ENCODE measurements around the gene TEAD2. TPM values are rescaled to one million over a fixed set of nuclear protein-coding genes. Genes with fewer than 3 reads are reported as not detected.
"Not testable (repeated sequence)": the region's sequence is repeated elsewhere in the genome, so short reads cannot be mapped to it uniquely, and the experiment has no call there.

TEAD2 gene
- total RNA-seq, 1 donor from 2014 or later = 63.6 TPM

DNA sequence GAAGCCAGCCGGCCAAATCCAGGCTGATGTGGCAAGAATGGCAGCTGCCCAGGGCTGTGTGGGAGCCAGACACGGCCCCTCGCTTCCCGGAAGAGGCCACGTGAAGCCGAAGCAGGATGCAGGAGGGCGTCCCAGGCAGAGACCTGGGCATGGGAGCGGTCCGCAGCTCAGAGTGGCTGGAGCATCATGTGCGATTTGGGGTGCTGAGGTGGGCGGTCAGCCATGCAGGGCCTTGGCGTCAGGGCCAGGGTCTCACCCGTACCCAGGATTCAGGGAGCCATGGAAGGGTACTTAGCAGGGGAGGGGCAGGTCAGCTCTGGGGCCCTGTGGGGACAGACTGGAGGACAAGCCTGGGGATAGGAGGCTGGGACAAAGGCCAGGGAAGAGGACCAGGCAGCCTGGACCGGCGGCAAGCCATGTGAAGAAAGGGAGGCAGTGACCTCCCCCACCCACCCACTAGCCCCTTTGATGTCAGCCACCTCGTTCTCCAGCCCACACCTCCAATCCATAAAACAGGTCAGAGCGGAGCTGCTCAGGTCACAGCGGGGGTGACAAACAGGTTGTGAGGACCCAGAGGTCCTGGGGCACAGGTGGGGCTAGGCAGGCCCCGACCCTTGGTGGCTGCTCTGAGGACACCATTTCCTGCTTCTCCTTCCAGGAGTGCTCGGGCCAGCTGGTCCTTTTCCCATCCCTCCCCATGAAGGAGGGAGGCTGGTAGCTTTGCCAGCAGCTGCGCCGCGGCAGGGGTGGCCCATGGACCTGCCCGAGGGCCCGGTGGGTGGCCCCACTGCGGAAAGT lies 28.1 kb upstream of the TEAD2 start:
- ATAC-seq (no peak), DNase-seq (ENCODE audit: missing footprints) (no peak)

GRCh38 chr19:49389406-49389805 lies 27.2 kb upstream of the TEAD2 start:
- intact Hi-C loops (cut with DNase I) = no loop called here
- ATAC-seq (no peak), DNase-seq (ENCODE audit: missing footprints) (no peak)

More for the DNA sequence above, 28.1 kb upstream of the TEAD2 start:
- intact Hi-C loops (cut with DNase I) = no loop called here

GRCh38 chr19:49387936-49388372 lies 25.7 kb upstream of the TEAD2 start, which contains the start of gene KASH5:
Gene KASH5, plus strand, starts transcription at chr19:49388249. Its CDS starts 2,635 bp downstream, at chr19:49390884.
- DNase-seq (ENCODE audit: missing footprints) (peak; percentile 90), ATAC-seq (peak; percentile 74)
- intact Hi-C loops (cut with DNase I) = no loop called here

- DNase-seq (ENCODE audit: missing footprints) = no peak
- intact Hi-C loops (cut with DNase I) = no loop called here
- ATAC-seq = no peak
These were observed 21.4 kb upstream of the TEAD2 start for GRCh38 chr19:49383599-49383998.

DNA sequence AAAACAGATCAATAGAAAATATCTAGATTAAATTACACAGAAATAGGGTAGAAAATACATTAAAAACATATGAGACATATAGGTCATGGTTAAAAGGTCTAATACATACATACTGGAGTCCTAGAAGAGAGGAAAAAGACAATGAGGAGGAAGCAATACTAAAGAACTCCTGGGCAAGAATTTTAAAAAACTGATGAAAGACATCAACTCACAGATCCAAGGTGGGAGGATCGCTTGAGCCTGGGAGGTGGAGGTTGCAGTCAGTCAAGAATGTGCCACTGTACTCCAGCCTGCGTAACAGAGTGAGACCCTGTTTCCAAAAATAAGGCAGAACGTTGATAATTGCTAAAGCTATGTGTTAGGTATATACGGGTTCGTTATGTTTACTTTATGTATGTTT lies 20.4 kb upstream of the TEAD2 start:
- ATAC-seq (no peak), DNase-seq (ENCODE audit: missing footprints) (no peak)
- intact Hi-C loops (cut with DNase I) = no loop called here

GRCh38 chr19:49380391-49380790 lies 18.2 kb upstream of the TEAD2 start:
- intact Hi-C loops (cut with DNase I) = no loop called here
- no peak for ATAC-seq
- DNase-seq (ENCODE audit: missing footprints) = no peak

DNA sequence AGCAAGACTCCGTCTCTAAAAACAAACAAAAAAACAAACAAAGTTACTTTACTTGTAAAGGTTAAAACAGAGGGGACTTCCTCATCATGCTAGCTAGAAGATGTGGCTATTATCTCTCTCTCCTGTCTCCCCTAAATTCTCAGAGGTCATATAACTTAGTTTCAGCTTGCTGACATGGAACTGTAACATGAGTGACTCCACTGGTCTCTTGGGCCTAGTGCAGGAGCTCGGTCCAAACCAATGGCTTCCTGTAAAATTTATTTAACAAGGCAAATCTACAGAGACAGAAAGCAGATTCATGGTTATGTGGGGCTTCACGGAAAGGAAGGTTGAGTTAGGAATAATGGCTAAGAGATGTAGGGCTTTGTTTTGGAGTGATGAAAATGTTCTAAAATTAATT lies 16.3 kb upstream of the TEAD2 start:
- ATAC-seq = no peak
- no peak for DNase-seq (ENCODE audit: missing footprints)
- intact Hi-C loops (cut with DNase I) = no loop called here

GRCh38 chr19:49374665-49375434 lies 12.6 kb upstream of the TEAD2 start:
- intact Hi-C loops (cut with DNase I) = no loop called here
- no peak for DNase-seq (ENCODE audit: missing footprints)
- no peak for ATAC-seq

DNA sequence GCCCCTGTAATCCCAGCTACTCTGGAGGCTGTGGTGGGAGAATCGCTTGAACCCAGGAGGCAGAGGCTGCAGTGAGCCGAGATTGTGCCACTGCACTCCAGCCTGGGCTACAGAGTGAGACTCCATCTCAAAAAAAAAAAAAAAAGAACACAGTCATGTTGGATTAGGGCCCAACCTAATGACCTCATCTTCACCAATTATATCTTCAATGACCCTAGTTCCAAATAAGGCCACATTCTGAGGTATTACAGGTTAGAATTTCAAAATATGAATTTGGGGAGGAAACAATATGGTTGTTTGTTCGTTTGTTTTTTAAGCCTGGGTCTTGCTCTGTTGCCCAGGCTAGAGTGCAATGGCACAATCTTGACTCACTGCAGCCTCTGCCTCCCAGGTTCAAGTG lies 11.0 kb upstream of the TEAD2 start:
- ATAC-seq; intact Hi-C loops (cut with DNase I): not testable (repeated sequence)

GRCh38 chr19:49371184-49371583 lies 9.0 kb upstream of the TEAD2 start:
- intact Hi-C loops (cut with DNase I) = no loop called here
- ATAC-seq = no peak
- DNase-seq (ENCODE audit: missing footprints) = no peak

More for the DNA sequence above, 11.0 kb upstream of the TEAD2 start:
- not testable (repeated sequence) for DNase-seq (ENCODE audit: missing footprints)

DNA sequence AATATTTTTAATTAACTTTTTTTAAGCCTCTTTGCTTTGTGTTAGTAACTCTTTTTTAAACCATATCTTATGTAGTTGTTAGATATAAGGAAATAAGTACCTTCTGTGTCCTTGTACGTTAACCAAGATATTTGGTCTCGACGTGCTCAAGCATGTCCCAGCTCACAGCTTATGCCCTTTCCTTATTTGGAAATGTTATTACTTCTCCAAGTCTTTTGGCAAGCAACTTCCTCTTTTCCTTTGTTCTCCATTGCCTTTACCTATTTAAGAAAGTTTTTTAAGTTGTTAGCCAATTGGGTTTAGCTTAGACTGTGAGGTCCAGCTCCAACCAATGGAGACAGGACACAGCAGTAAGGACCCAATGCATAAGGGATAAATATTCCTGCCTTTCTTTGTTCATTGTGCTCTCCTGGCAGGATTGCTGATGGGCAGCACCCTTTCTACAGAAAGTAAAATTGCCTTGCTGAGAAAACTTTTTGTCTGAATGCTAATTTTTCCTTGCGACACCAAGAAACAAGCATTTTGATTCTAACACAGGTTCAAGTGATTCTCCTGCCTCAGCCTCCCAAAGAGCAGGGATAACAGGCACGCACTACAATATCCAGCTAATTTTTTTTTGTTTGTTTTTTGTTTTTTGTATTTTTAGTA lies 6.6 kb upstream of the TEAD2 start:
- ATAC-seq (no peak), DNase-seq (ENCODE audit: missing footprints) (no peak)
- intact Hi-C loops (cut with DNase I) = no loop called here

GRCh38 chr19:49366110-49366509 lies 3.9 kb upstream of the TEAD2 start:
- DNase-seq (ENCODE audit: missing footprints) (no peak), ATAC-seq (no peak)
- intact Hi-C loops (cut with DNase I) = no loop called here

GRCh38 chr19:49364083-49364737 lies 2.0 kb upstream of the TEAD2 start:
- intact Hi-C loops (cut with DNase I) = no loop called here
- ATAC-seq = no peak
- no peak for DNase-seq (ENCODE audit: missing footprints)

DNA sequence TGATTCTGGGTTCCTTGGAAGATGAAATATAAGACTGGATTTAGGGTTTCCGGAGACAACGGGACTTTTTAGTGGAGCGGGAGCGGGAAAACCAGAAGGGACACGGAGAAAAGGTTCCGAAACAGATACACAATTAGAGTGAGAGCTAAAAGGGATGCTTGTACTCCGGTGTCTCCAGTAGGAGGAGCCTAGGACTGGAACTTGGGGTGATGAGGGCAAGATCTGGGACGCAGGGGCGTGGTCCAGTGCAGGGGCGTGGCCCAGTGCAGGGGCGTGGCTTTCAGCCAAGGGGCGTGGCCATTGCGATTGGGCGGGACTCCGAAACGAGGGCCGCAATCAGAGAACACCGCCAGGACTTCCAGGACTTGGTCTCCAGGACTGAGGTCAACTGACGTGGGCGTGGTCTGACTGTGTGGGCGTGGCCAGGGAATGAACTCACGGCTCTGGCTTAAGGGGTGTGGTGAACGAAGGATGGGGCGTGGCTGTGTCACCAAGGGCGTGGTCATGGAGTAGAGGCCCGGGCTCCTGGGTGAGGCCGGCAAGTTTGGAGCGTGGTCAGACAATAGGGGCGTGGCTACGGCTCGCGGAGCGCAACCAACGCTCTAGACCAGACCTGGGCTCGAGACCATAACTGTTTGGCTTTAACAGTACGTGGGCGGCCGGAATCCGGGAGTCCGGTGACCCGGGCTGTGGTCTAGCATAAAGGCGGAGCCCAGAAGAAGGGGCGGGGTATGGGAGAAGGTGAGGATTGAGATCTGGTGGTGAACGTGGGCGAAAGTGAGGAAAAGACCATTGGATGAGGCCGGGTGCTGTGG lies 1.3 kb upstream of the TEAD2 start, which contains the start of gene DKKL1:
DKKL1 (plus strand) TSS at position 610 of the 815 bp plus-strand sequence; CDS start at position 732, 122 bp downstream.
- intact Hi-C loops (cut with DNase I) = loop anchor here (1.0 kb wide), 1 partner anchor 79 kb away; no protein-coding TSS in a partner anchor
- ATAC-seq = peak; percentile 94
- DNase-seq (ENCODE audit: missing footprints) = peak; percentile 98

- no peak for DNase-seq (ENCODE audit: missing footprints)
- intact Hi-C loops (cut with DNase I) = loop anchor here (1.0 kb wide), 1 partner anchor 79 kb away; no protein-coding TSS in a partner anchor
- ATAC-seq = peak; percentile 2
These were observed 682 bp upstream of the TEAD2 start for GRCh38 chr19:49362929-49363267.

- intact Hi-C loops (cut with DNase I) = no loop called here
- peak; percentile 49 for ATAC-seq
- DNase-seq (ENCODE audit: missing footprints) = peak; percentile 81
These were observed 673 bp downstream of the TEAD2 start for GRCh38 chr19:49361438-49362047.

Measured in Right ventricle myocardium inferior (tissue), 1 donor.